ENCODE results near the gene RAB9B.

Gene RAB9B

GRCh38 chrX:103805860-103806259 is 26.2 kb downstream of the RAB9B start:
- no peaks in the 10 kb centered on the region for H3K79me2 ChIP-seq (ENCODE audit: control insufficient read depth, low read length)

GRCh38 chrX:103800318-103800717 is 31.7 kb downstream of the RAB9B start:
- Histone ChIP-seq H3K27me3 (ENCODE audit: control insufficient read depth, low read length) (no peaks in the 10 kb centered on the region), H4K20me1 (ENCODE audit: control insufficient read depth, insufficient read depth, low read depth, low read length) (no peaks in the 10 kb centered on the region), H3F3A (ENCODE audit: control insufficient read depth, insufficient read depth) (no peaks in the 10 kb centered on the region), H3K36me3 (ENCODE audit: control insufficient read depth, low read length) (no peaks in the 10 kb centered on the region), H3K4me3 (ENCODE audit: low read length) (no peak overlapping the region), H3K79me2 (ENCODE audit: control insufficient read depth, low read length) (no peaks in the 10 kb centered on the region), H3K9me3 (ENCODE audit: control insufficient read depth, insufficient read depth, low read length) (no peaks in the 10 kb centered on the region), H3K27ac (ENCODE audit: low read depth, low read length) (no peak overlapping the region), H3K4me2 (ENCODE audit: low read length) (no peak overlapping the region), H3K4me1 (ENCODE audit: control insufficient read depth, low read length) (no peaks in the 10 kb centered on the region), H3K9me2 (replicated peaks; ENCODE audit: control insufficient read depth, low read length) (no peaks in the 10 kb centered on the region)
- TF ChIP-seq CTCF (IDR thresholded peaks at IDR 0.05; ENCODE audit: low read depth, low read length, poor library complexity, severe bottlenecking), result no peak
- TF ChIP-seq EZH2phosphoT487 (IDR thresholded peaks at IDR 0.05; ENCODE audit: borderline replicate concordance, low read length), result no peak

More at GRCh38 chrX:103805860-103806259, 26.2 kb downstream of the RAB9B start:
- no peaks in the 10 kb centered on the region for H3K9me2 ChIP-seq (replicated peaks; ENCODE audit: control insufficient read depth, low read length)
- no peaks in the 10 kb centered on the region for H3K27me3 ChIP-seq (ENCODE audit: control insufficient read depth, low read length)
- H3F3A ChIP-seq (ENCODE audit: control insufficient read depth, insufficient read depth), result no peaks in the 10 kb centered on the region
- H3K4me3 ChIP-seq (ENCODE audit: low read length), result no peak overlapping the region
- no peak overlapping the region for H3K4me2 ChIP-seq (ENCODE audit: low read length)
- H3K4me1 ChIP-seq (ENCODE audit: control insufficient read depth, low read length), result no peaks in the 10 kb centered on the region
- no peaks in the 10 kb centered on the region for H3K36me3 ChIP-seq (ENCODE audit: control insufficient read depth, low read length)
- no peak for TF ChIP-seq CTCF (IDR thresholded peaks at IDR 0.05; ENCODE audit: low read depth, low read length, poor library complexity, severe bottlenecking)
- no peak for TF ChIP-seq EZH2phosphoT487 (IDR thresholded peaks at IDR 0.05; ENCODE audit: borderline replicate concordance, low read length)
- no peak overlapping the region for H3K27ac ChIP-seq (ENCODE audit: low read depth, low read length)
- H3K9me3 ChIP-seq (ENCODE audit: control insufficient read depth, insufficient read depth, low read length), result no peaks in the 10 kb centered on the region
- H4K20me1 ChIP-seq (ENCODE audit: control insufficient read depth, insufficient read depth, low read depth, low read length), result no peaks in the 10 kb centered on the region

GRCh38 chrX:103797691-103798090 is 34.4 kb downstream of the RAB9B start:
- H3K36me3 ChIP-seq (ENCODE audit: control insufficient read depth, low read length), result no peaks in the 10 kb centered on the region
- no peaks in the 10 kb centered on the region for H3F3A ChIP-seq (ENCODE audit: control insufficient read depth, insufficient read depth)
- no peaks in the 10 kb centered on the region for H3K79me2 ChIP-seq (ENCODE audit: control insufficient read depth, low read length)
- no peak overlapping the region for H3K27ac ChIP-seq (ENCODE audit: low read depth, low read length)
- H3K9me2 ChIP-seq (replicated peaks; ENCODE audit: control insufficient read depth, low read length), result no peaks in the 10 kb centered on the region
- peaks cover 13% of the 10 kb centered on the region for H3K4me1 ChIP-seq (ENCODE audit: control insufficient read depth, low read length)
- no peaks in the 10 kb centered on the region for H4K20me1 ChIP-seq (ENCODE audit: control insufficient read depth, insufficient read depth, low read depth, low read length)
- no peaks in the 10 kb centered on the region for H3K27me3 ChIP-seq (ENCODE audit: control insufficient read depth, low read length)
- H3K4me2 ChIP-seq (ENCODE audit: low read length), result no peak overlapping the region
- H3K4me3 ChIP-seq (ENCODE audit: low read length), result no peak overlapping the region
- TF ChIP-seq CTCF (IDR thresholded peaks at IDR 0.05; ENCODE audit: low read depth, low read length, poor library complexity, severe bottlenecking) (no peak), EZH2phosphoT487 (IDR thresholded peaks at IDR 0.05; ENCODE audit: borderline replicate concordance, low read length) (no peak)
- no peaks in the 10 kb centered on the region for H3K9me3 ChIP-seq (ENCODE audit: control insufficient read depth, insufficient read depth, low read length)

Data from DOHH2 (cell line).